Measurements from ENCODE around the gene UMAD1.

UMAD1 gene

GRCh38 chr7:7761974-7762779 lies 121.6 kb downstream of the UMAD1 start:
- no peak for DNase-seq (ENCODE audit: low read depth in 1 of 2, low spot score in 1 of 2)

DNA sequence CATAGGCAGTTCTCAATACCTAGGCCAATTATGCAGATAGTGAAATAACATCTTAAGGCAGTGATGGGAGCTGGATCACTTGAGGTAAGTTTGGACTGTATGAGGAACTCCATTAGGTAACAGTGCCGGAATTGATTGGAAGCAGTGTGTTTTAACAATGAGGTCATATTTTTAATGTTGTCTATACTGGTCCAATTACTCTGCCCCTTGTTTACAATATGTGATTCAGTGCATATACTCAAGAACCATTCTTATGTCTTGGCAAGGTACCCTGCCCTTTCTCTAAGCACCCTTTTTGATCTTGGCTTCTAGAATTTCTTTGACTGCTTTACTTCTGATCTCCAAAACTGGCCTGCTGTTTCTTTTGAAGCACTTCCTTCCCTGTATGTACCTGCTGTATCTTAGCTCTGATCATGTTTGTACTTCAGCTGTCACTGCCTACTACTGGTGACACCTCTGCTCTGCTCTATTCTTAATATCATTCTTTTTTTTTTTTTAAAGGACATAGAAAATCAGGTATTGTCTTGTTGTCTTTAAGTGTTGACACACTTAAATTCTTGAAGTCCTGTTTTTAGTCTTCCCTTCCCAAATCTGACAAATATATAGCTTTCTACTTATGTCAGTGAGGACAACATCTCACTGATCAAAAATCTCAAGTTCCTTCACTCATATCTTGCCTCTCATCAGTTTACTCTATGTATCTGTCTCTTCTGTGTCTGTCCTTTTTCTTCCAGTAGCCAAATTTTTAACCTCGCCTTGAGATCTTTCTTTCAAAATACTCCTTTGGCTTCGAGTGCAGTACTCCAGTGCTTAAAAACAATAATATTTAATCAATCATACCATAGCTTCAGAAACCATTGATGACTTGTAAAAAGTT lies 124.2 kb downstream of the UMAD1 start:
- no peak for DNase-seq (ENCODE audit: low read depth in 1 of 2, low spot score in 1 of 2)

DNA sequence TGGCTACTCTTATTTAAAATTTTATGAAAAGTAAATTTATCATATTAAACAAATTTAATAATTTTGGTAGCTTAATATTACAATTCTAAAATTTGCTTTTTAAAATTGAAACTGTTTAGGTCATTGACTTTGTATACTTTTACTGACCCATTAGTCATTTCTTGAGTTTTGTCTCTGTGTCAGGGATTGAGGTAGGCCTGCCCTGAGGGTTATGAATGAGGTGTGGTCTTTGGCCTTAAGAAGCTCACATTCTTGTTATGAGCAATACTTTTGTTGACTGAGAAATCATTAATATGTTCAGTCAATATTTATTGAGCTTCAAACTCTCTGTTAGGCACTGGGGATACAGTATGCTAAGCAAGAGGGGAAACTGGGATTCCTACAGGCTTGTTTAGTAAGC lies 124.9 kb downstream of the UMAD1 start:
- DNase-seq (ENCODE audit: low read depth in 1 of 2, low spot score in 1 of 2), result no peak

- DNase-seq (ENCODE audit: low read depth in 1 of 2, low spot score in 1 of 2), result no peak
Observed at GRCh38 chr7:7766671-7767070, 126.1 kb downstream of the UMAD1 start.

DNA sequence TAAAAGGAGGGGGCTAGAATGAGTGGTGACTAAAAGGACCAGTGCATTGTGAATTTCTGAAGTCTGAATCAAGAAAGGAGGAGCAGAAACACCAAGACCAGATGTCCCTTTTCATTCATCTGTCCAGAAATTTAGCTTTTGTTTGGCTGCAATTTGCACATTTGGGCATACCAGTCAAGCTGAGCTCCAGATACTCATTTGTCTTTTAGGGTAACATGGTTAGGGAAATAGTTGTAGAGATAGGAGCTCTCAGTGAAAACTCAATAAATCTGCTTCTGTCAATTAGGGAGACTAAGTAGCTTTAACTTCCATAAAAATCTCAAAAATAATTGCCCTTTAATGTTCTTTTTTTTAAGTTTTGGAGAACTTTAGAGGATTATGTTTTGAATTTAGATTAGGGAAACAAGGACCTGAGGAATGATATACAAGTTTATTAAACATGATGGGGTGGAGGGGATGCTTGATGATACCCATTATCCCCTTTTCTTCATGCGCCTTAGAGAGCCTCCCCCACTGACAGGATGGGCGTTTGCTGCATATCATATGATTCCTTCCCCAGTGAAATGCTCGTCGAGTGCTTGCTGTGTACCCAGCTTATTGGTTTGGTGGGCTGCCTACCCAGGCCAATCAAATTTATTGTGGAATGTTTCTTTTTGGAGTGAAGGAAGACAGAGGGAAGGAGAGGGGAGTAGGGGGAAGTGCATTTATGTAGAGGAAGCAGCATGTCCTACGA lies 128.6 kb downstream of the UMAD1 start:
- DNase-seq (ENCODE audit: low read depth in 1 of 2, low spot score in 1 of 2), result no peak

DNA sequence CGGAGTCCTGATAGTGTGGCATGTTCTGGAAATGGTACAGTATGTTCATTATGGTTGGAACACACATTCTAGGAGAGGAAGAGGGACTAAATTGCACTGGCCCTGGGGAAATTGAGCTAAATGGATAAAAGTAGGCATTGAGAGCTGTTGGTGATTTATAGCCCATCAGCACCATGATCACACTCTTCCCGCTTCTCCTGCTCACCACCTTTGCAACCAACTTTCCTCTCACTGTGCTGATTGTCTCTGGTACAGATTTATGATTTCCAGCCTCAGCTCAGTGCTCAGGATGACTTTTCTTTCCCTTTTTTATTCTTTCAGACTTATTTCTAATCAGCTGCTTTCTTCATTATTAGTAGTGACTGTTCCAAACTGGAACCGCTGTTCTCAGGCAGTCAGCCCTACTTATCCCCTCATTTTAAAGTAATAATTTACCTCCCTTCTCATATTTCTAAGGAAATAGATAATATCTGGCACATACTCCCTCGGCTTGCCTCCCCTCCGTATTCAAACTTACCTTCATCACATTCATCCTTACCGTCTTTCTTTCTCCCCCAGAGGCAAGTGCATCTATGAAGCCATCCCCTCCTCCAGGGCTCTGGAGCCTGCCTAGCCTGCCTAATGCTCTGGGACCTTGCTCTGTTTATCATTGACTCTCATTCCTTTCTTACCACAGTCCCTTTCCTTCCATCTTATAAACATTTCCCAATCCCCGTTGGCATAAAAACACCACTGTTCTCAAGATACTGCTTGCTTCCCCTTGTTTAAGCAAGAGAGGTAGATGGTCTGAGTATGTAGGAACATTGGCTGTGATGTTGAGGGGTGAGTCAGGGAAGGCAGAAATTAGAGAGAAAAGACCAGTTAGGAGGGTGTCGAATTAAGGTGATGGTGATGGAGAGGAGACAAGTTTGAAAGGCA lies 129.4 kb downstream of the UMAD1 start:
- DNase-seq (ENCODE audit: low read depth in 1 of 2, low spot score in 1 of 2), result no peak

GRCh38 chr7:7771452-7771851 lies 130.9 kb downstream of the UMAD1 start:
- DNase-seq (ENCODE audit: low read depth in 1 of 2, low spot score in 1 of 2), result no peak

DNA sequence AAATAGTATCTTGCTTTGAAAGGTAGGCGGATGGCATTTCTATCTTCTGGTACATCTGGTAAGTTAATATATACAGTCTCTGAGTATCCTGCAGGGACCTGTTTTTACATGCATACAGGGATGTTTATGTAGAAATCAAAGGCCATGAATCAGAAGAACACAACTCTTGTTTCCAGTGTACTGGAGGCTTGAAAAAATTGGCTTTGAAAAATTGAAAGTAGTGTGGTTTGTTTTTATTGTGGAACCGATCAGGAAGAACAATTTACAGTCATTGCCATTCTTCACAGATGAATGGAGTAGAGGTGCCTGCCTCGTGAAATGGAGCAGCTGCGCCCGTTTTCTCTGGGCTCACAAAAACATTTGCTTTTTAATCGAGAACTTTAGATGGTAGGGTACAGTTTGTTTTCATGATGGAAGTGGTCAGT lies 131.9 kb downstream of the UMAD1 start:
- no peak for DNase-seq (ENCODE audit: low read depth in 1 of 2, low spot score in 1 of 2)

DNA sequence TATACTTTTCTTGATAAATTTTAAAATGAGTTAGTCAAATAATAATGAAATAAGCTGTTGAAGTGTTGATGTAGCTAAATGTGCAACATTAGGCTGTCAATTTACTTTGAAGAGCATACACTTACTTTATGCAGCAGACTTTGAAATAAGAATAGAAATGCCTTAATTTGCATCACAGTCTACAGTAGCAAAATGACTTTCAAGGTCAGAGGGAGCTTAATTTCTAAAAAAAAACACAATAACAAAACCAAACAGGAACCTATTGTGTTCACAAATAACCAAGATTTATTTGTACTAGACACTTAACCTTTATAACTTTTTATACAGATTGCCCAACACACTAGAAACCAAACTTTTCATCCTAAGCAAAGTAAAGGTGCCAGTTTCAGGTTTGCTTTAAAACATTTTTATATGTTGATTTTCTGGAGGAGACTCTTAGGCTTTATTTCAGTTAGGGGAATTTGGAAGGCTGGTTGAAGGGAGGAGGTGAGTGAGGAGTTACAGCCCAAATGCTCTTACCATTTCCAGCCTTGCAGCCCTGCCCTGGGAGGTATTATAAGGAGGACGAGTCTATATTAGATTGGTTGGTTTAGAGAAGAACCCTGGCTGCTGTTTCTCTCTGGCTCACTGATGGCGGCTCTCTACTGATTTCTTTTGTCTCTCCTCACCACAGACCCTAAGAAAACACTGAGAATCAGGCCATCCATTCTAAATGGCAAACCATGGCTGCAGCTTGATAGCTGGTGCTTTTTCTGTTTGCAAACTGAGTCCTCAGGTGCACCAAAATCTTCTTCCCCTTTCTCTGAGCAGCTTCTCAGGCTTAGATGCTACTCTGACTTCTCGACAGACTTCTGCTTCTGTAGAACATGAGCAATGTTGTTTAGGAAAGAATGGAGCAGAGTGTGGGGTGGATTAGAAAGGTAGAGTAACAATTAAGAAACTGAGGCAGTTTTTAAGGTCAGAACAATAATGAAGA lies 133.1 kb downstream of the UMAD1 start:
- DNase-seq (ENCODE audit: low read depth in 1 of 2, low spot score in 1 of 2), result no peak

DNA sequence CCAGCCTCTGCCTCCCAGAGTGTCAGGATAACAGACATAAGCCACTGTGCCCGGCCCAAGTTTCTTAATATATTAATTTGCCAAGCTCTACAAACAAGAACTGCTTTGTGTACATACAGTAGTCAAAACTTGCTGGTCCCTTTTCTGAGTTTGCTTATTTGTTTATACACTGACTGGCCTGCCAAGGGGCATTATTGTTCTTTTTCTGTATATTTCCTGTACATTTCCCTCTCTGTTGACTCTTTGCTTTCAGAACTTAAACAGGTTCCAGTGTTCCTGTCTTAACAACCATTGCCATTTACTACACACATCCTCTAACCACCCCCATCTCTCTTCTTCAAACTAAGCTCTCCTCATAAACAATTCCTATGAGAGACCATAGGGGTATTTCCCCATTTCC lies 139.3 kb downstream of the UMAD1 start:
- DNase-seq (ENCODE audit: low read depth in 1 of 2, low spot score in 1 of 2), result no peak

- DNase-seq (ENCODE audit: low read depth in 1 of 2, low spot score in 1 of 2), result no peak
Observed at GRCh38 chr7:7783001-7783400, 142.4 kb downstream of the UMAD1 start.

GRCh38 chr7:7785344-7785973 lies 144.9 kb downstream of the UMAD1 start:
- DNase-seq (ENCODE audit: low read depth in 1 of 2, low spot score in 1 of 2), result no peak

DNA sequence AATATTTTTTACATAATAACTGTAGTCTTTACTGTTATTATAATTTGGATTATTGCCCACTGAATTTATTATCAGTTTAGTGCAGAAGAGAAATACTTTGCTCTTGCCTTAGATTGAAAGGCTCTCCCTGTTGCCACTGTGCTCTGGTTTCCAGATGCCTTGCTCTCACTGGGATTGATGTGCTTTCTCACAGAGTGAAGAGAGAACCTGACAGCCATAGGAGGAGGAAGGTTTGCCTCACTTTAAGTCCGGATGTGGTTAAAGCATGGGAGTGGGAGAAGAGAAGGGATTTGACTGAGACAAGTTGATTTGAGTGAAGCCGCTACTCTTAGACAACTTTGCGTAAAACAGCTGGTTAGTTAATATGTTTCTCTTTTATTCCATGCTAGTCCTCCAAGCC lies 146.0 kb downstream of the UMAD1 start:
- DNase-seq (ENCODE audit: low read depth in 1 of 2, low spot score in 1 of 2), result no peak

DNA sequence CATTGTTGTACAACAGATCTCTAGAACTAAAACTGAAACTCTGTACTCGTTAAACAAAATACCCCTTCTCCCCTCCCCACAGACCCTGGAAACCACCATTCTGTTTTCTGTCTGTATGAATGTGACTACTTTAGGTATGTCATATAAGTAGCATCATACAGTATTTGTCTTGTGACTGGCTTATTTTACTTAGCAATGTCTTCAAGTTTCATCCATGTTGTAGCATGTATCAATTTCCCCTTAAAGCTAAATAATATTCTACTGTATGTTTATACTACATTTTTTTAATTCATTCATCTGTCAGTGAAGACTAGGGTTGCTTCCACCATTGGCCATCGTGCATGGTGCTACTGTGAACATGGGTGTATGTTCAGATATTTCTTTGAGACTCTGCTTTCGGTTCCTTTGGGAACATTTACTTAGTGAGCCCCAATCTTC lies 149.0 kb downstream of the UMAD1 start:
- no peak for DNase-seq (ENCODE audit: low read depth in 1 of 2, low spot score in 1 of 2)

- DNase-seq (ENCODE audit: low read depth in 1 of 2, low spot score in 1 of 2), result no peak
Observed at GRCh38 chr7:7790041-7790741, 149.6 kb downstream of the UMAD1 start.

GRCh38 chr7:7791523-7791922 lies 151.0 kb downstream of the UMAD1 start:
- DNase-seq (ENCODE audit: low read depth in 1 of 2, low spot score in 1 of 2), result no peak

DNA sequence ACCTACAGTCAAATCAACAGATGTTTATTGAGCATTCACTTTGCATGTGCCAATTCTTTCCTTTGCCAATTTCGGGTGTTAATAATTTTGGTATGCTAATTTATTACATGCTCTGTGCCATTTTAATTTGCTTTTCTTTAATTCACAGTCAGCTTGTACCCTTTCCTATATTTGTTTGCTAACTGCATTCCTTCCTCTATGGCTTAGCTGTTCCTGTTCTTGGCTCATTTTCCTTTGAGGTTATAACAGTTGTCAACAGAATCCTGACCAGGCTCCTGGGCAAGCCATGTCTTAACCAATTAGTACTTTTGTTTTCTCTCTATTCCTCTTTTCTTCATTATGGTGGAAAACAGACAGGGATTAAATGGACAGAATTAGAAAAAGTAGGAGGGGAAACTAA lies 151.5 kb downstream of the UMAD1 start:
- no peak for DNase-seq (ENCODE audit: low read depth in 1 of 2, low spot score in 1 of 2)

DNA sequence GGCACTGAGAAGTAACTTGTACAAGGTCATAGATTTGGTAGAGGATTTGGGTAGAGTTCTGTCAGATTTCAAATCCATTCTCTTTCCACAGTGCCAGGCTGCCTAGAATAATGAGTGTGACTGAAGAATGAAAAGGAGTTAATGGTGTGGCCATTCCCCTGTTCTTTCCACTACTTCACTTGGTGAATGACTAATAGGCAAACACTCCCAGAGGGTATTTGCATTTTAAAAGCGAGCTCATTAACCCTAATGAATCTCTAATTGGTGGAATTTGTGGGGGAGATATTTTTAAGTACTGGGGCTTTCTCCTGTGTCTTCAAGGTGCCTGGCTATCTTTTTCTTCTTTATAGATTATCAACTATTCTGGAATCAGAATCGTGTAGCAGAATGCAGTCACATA lies 152.7 kb downstream of the UMAD1 start:
- DNase-seq (ENCODE audit: low read depth in 1 of 2, low spot score in 1 of 2), result no peak
